NT2/D1 (cell line): ENCODE data around the gene MAJIN.

ENCODE experiments used
- SUZ12 ChIP-seq: IDR thresholded peaks from 2 replicates; pipeline ENCODE4 v1.6.1; 2011; ENCODE audit not compliant: insufficient read length, insufficient read depth; ENCODE audit errors: extremely low read depth
- YY1 ChIP-seq: IDR thresholded peaks from 2 replicates; pipeline ENCODE4 v1.6.1; 2011; ENCODE audit not compliant: insufficient read length, insufficient read depth
- ZNF274 ChIP-seq: IDR thresholded peaks from 2 replicates; pipeline ENCODE4 v1.6.1; 2011; ENCODE audit warnings: mild to moderate bottlenecking, low read depth, low read length

GRCh38 chr11:64915376-64915887 lies 56.5 kb downstream of the MAJIN start:
- TF ChIP-seq SUZ12 = no peak
- TF ChIP-seq YY1 = no peak
- no peak for TF ChIP-seq ZNF274
